HG03354 (cell line): ENCODE measurements around the gene CD1D.

Source experiments
- ATAC-seq: cut with Tn5 transposase; IDR thresholded peaks from one replicate; pipeline ENCODE4 v1.9.1; 2021; ENCODE audit warnings: mild to moderate bottlenecking; ENCODE audit not compliant: unreplicated experiment, poor library complexity, severe bottlenecking

The CD1D gene

DNA sequence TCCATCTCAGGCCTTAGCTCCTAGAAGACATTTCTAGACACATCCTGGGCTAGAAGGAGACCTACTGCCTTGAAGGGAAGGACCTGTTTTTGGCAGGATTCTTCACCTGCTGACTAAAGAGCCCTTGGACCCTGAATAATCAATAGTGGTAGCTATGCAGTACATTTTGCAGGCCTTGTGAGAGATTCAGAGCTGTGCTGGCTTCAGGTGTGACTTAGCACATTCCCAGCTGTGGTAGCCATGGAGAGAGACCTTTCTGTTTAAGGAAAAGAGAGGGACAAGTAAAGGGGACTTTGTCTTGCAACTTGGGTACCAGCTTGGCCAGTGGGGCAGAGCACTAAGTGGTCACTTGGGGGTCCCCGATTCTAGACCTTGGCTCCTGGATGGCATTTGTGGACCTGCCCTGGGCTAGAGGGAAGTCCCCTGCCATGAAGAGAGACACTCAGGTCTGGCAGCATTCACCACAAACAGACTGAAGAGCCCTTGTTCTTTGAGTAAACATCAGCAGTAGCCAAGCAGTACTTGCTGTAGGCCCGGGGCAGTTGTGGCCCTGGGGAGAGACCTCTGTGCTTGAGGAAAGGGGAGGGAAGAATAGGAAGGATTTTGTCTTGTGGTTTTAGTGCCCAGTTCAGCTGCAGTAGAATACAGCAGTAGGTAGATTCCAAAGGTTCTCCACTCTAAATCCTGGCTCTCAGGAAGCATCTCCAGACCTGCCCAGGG lies 47.4 kb downstream of the CD1D start:
- no peak for ATAC-seq
